Measurements from ENCODE around the gene RAB36.

- TF ChIP-seq CTCF (IDR thresholded peaks at IDR 0.05) (no peak), POLR2A (IDR thresholded peaks at IDR 0.05) (no peak)
Observed at GRCh38 chr22:23187211-23187610, 41.9 kb downstream of the RAB36 start.

Measured in lower leg skin (tissue), 3 donors.